Mesothelial cell of epicardium (in vitro differentiated cells): Measurements from ENCODE around the gene RABGAP1. TPM values are rescaled to one million over a fixed set of nuclear protein-coding genes. Genes with fewer than 3 reads are reported as not detected.

Experiments
- DNase-seq, 2 experiments: peaks; one replicate each; pipeline ENCODE4 v3.0.0; 2021; ENCODE audit warnings: low spot score in 2 of 2; ENCODE audit not compliant: unreplicated experiment in 2 of 2
- H3K27ac Mint-ChIP-seq: 2 replicates; pipeline ENCODE4 v1.8.0; 2021; ENCODE audit warnings: mixed read lengths
- H3K27me3 Mint-ChIP-seq: 2 replicates; pipeline ENCODE4 v1.8.0; 2021; ENCODE audit warnings: low read depth, mixed read lengths
- H3K36me3 Mint-ChIP-seq: 2 replicates; pipeline ENCODE4 v1.8.0; 2021; ENCODE audit warnings: mixed read lengths
- H3K4me1 Mint-ChIP-seq: 2 replicates; pipeline ENCODE4 v1.8.0; 2021; ENCODE audit warnings: mixed read lengths
- H3K4me3 Mint-ChIP-seq: 2 replicates; pipeline ENCODE4 v1.8.0; 2021; ENCODE audit warnings: mild to moderate bottlenecking, moderate library complexity, mixed read lengths
- H3K9me3 Mint-ChIP-seq: 2 replicates; pipeline ENCODE4 v1.8.0; 2021; ENCODE audit warnings: mixed read lengths
- CTCF ChIP-seq: fragments of 200-600 bp; sonication (generic); IDR thresholded peaks from one replicate; pipeline ENCODE4 v1.5.0; 2021; ENCODE audit warnings: antibody characterized with exemption; ENCODE audit not compliant: unreplicated experiment
- total RNA-seq: library from RNA; stranded (reverse); gene quantifications from 3 replicates; pipeline ENCODE4 v1.2.1, GENCODE V29; 2021

The RABGAP1 gene
- total RNA-seq, 1 donor from 2014 or later: 88.1 TPM

- H3K4me3 Mint-ChIP-seq: no peak overlapping the region
- DNase-seq: no peak
- no peak for TF ChIP-seq CTCF
- H3K27ac Mint-ChIP-seq: no peak overlapping the region
- no peaks in the 10 kb centered on the region for H3K4me1 Mint-ChIP-seq
- no peaks in the 10 kb centered on the region for H3K9me3 Mint-ChIP-seq
- peaks cover 20% of the 10 kb centered on the region for H3K36me3 Mint-ChIP-seq
- H3K27me3 Mint-ChIP-seq: no peaks in the 10 kb centered on the region
These were observed 188.6 kb downstream of the RABGAP1 start for GRCh38 chr9:123129423-123129822.

- no peaks in the 10 kb centered on the region for H3K4me1 Mint-ChIP-seq
- H3K27me3 Mint-ChIP-seq: no peaks in the 10 kb centered on the region
- H3K36me3 Mint-ChIP-seq: peaks cover 28% of the 10 kb centered on the region
- no peak for TF ChIP-seq CTCF
- no peaks in the 10 kb centered on the region for H3K9me3 Mint-ChIP-seq
- no peak for DNase-seq
- no peak overlapping the region for H3K4me3 Mint-ChIP-seq
- H3K27ac Mint-ChIP-seq: no peak overlapping the region
These were observed 190.4 kb downstream of the RABGAP1 start for GRCh38 chr9:123131258-123131657.

GRCh38 chr9:123131993-123132392 is 191.2 kb downstream of the RABGAP1 start:
- DNase-seq: no peak

GRCh38 chr9:123132696-123133095 is 191.9 kb downstream of the RABGAP1 start:
- DNase-seq: no peak
- Mint-ChIP-seq H3K27me3 (no peaks in the 10 kb centered on the region), H3K9me3 (no peaks in the 10 kb centered on the region), H3K27ac (no peak overlapping the region), H3K4me1 (no peaks in the 10 kb centered on the region), H3K4me3 (no peak overlapping the region), H3K36me3 (peaks cover 28% of the 10 kb centered on the region)
- no peak for TF ChIP-seq CTCF

More at GRCh38 chr9:123131993-123132392, 191.2 kb downstream of the RABGAP1 start:
- no peak for TF ChIP-seq CTCF
- no peaks in the 10 kb centered on the region for H3K27me3 Mint-ChIP-seq
- H3K27ac Mint-ChIP-seq: no peak overlapping the region
- no peaks in the 10 kb centered on the region for H3K9me3 Mint-ChIP-seq
- H3K4me1 Mint-ChIP-seq: no peaks in the 10 kb centered on the region
- peaks cover 30% of the 10 kb centered on the region for H3K36me3 Mint-ChIP-seq
- H3K4me3 Mint-ChIP-seq: no peak overlapping the region

GRCh38 chr9:123135430-123135829 is 194.6 kb downstream of the RABGAP1 start:
- H3K4me3 Mint-ChIP-seq: no peak overlapping the region
- TF ChIP-seq CTCF: no peak
- no peaks in the 10 kb centered on the region for H3K27me3 Mint-ChIP-seq
- H3K36me3 Mint-ChIP-seq: peaks cover 25% of the 10 kb centered on the region
- no peaks in the 10 kb centered on the region for H3K4me1 Mint-ChIP-seq
- H3K9me3 Mint-ChIP-seq: no peaks in the 10 kb centered on the region
- DNase-seq: no peak
- no peak overlapping the region for H3K27ac Mint-ChIP-seq

GRCh38 chr9:123138163-123138562 is 197.3 kb downstream of the RABGAP1 start:
- Mint-ChIP-seq H3K36me3 (peaks cover 28% of the 10 kb centered on the region), H3K9me3 (no peaks in the 10 kb centered on the region), H3K27ac (no peak overlapping the region), H3K4me3 (no peak overlapping the region), H3K27me3 (no peaks in the 10 kb centered on the region), H3K4me1 (no peaks in the 10 kb centered on the region)
- no peak for TF ChIP-seq CTCF
- DNase-seq: no peak
